Esophagus squamous epithelium (tissue), 5 donors: Measurements from ENCODE around the gene ALDH3B1. TPM values are rescaled to one million over a fixed set of nuclear protein-coding genes. Genes with fewer than 3 reads are reported as not detected.

Source experiments
- DNase-seq: peaks from one replicate; lab custom pipeline; 2025; lab: John Stamatoyannopoulos, UW
- H3K27ac ChIP-seq, 4 donors: fragments of 200-600 bp; sonication (generic); one replicate each; pipeline ENCODE4 v1.5.1; 2016 to 2019; ENCODE audit warnings: mild to moderate bottlenecking in 1 of 4
- H3K27me3 ChIP-seq, 4 donors: fragments of 200-600 bp; sonication (generic); 1 replicate in 3 of 4; 2 replicates in 1 of 4; pipeline versions ENCODE4 v1.5.1 to v1.6.0; 2017 to 2021; ENCODE audit warnings: antibody characterized with exemption in 1 of 4
- H3K36me3 ChIP-seq, 3 donors: fragments of 200-600 bp; sonication (generic); one replicate each; pipeline ENCODE4 v1.5.1; 2016 to 2019
- H3K4me1 ChIP-seq, 3 donors: fragments of 200-600 bp; sonication (generic); one replicate each; pipeline ENCODE4 v1.5.1; 2017 to 2019
- H3K4me3 ChIP-seq, 4 donors: fragments of 200-600 bp; sonication (generic); 1 replicate in 3 of 4; 2 replicates in 1 of 4; pipeline ENCODE4 v1.5.1; 2016 to 2019; ENCODE audit warnings: mild to moderate bottlenecking in 2 of 4, moderate library complexity in 1 of 4
- H3K9me3 ChIP-seq, 3 donors: fragments of 200-600 bp; sonication (generic); one replicate each; pipeline ENCODE4 v1.5.1; 2016 to 2019
- POLR2A ChIP-seq, 4 donors: fragments of 450-650 bp; IDR thresholded peaks; one replicate each; pipeline ENCODE4 v1.6.1; 2017; ENCODE audit warnings: antibody characterized with exemption in 4 of 4, mild to moderate bottlenecking in 4 of 4, moderate library complexity in 3 of 4
- WGBS, 2 donors: methylation state at CpG; one replicate each; pipeline ENCODE4 v1.1.5; 2018; 5-methylcytosine and 5-hydroxymethylcytosine counted together
- intact Hi-C: fragments of 100-400 bp; cut with DNase I; formaldehyde crosslinking; loops from one replicate; pipeline ENCODE4 v1.15.0; 2022
- total RNA-seq, 4 donors: library from RNA; depleted of rRNA; stranded (reverse); fragments of >200 nt; gene quantifications; one replicate each; pipeline ENCODE4 v1.1.0, GENCODE V29; 2016
- TF ChIP-seq, protein P1 (sequence below), 6 experiments: fragments of 450-650 bp in 4 of 6; fragments of 200-600 bp in 2 of 6; sonication (generic) in 2 of 6; IDR thresholded peaks; one replicate each; pipeline ENCODE4 v1.5.1; 2016 to 2019; ENCODE audit warnings: antibody characterized with exemption in 6 of 6, mild to moderate bottlenecking in 4 of 6, moderate library complexity in 4 of 6
- donor health status: DM: yes; HTN: yes; CAD: no.

Gene ALDH3B1
- total RNA-seq, 4 donors from 2014 or later = 1.6 to 15.7 (median 8.0) TPM

DNA sequence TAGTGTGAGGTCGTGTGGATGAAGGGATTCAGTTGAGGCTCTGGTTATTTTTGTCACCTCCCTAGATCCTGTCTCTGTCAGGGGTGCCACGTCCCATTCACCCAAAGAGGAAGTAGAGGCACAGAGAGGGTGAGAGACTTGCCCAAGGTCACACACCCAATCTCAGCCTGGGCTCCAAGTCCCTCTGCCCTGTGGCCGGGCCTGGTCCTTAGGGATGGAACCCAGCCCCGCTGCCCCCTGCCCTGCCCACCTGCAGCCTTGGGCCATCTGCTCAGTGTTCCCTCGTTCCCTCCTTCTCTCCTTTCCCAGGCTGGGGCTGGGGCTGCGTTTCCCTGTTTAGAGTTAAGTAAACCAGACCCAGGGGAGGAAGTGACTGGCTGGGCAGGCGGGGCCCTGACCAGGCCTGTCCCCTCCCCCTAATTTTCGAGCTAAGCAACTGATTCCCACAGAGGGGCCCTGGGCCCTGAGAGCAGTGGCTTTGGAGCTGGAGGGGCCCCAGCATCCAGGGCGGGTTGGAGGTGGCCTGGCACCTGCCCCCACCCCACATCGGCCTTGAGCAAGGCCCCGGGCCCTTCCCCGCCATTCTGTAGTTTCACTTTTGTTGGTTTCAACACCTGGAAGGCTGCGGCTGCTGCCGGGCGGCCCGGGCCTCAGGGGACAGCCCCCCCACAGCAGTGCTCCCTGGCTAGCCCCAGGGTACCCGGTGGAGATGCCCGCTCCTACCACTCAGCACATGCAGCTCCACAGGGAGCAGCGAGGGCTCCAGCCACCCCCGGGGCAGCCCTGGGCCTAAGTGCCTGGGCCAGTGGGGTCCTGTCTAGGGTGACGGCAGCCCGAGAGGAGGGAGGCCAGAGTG, 30.2 kb downstream of the ALDH3B1 start:
- Histone ChIP-seq H3K9me3 (no peaks in the 10 kb centered on the region), H3K36me3 (peaks cover 12 to 53% (median 15%) of the 10 kb centered on the region in 3 donors), H3K4me3 (peak overlapping the region; percentile 68 to 96 (median 74)), H3K4me1 (peaks cover 47 to 85% (median 66%) of the 10 kb centered on the region in 3 donors), H3K27me3 (no peaks in the 10 kb centered on the region), H3K27ac (peak overlapping the region; percentile 89 to 90 (median 90))
- DNase-seq = no peak
- intact Hi-C loops = no loop called here
- 0 to 8% methylated on average over 7 to 10 of the region's 22 CpGs for WGBS, 2 donors
- TF ChIP-seq, protein P1, sequence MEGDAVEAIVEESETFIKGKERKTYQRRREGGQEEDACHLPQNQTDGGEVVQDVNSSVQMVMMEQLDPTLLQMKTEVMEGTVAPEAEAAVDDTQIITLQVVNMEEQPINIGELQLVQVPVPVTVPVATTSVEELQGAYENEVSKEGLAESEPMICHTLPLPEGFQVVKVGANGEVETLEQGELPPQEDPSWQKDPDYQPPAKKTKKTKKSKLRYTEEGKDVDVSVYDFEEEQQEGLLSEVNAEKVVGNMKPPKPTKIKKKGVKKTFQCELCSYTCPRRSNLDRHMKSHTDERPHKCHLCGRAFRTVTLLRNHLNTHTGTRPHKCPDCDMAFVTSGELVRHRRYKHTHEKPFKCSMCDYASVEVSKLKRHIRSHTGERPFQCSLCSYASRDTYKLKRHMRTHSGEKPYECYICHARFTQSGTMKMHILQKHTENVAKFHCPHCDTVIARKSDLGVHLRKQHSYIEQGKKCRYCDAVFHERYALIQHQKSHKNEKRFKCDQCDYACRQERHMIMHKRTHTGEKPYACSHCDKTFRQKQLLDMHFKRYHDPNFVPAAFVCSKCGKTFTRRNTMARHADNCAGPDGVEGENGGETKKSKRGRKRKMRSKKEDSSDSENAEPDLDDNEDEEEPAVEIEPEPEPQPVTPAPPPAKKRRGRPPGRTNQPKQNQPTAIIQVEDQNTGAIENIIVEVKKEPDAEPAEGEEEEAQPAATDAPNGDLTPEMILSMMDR (IDR thresholded peaks at IDR 0.05) = no peak
- peak in 1 of 4 donors; percentile 26 for TF ChIP-seq POLR2A (IDR thresholded peaks at IDR 0.05)

DNA sequence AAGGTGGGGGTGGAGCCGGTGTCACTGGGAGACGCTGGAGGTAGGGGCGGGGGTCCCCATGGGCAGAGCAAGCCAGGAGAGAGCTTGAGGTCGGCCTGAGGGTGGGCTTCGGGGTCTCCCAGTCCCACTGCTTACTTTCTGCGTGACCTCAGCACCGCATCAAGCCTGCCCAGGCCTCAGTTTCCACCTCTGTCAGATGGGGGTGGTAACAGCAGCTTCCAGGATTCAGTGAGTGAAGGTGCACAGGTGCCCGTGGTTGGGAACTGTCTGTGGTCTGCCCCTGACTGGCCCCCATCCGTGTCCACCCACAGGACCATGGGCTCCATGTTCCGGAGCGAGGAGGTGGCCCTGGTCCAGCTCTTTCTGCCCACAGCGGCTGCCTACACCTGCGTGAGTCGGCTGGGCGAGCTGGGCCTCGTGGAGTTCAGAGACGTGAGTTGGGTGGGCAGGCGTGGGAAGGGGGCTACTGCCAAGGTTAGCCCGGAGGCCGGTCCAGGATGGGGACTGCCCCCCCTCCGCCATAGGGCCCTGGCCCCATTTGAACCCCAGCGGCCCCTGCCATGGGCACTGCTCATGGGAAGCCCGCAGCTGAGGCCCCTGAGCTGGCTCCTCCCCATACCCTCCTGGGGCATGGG, 30.9 kb downstream of the ALDH3B1 start:
- DNase-seq = no peak
- peaks cover 12 to 53% (median 22%) of the 10 kb centered on the region in 3 donors for H3K36me3 ChIP-seq
- H3K27ac ChIP-seq = peak overlapping the region; percentile 89 to 90 (median 90)
- intact Hi-C loops = no loop called here
- WGBS, 2 donors = 72 to 100% methylated on average over 1 to 7 of the region's 23 CpGs
- no peaks in the 10 kb centered on the region for H3K27me3 ChIP-seq
- no peaks in the 10 kb centered on the region for H3K9me3 ChIP-seq
- TF ChIP-seq, protein P1 (IDR thresholded peaks at IDR 0.05) = no peak
- TF ChIP-seq POLR2A (IDR thresholded peaks at IDR 0.05) = no peak
- peaks cover 47 to 81% (median 63%) of the 10 kb centered on the region in 3 donors for H3K4me1 ChIP-seq
- H3K4me3 ChIP-seq = peak overlapping the region; percentile 68 to 96 (median 74)

DNA sequence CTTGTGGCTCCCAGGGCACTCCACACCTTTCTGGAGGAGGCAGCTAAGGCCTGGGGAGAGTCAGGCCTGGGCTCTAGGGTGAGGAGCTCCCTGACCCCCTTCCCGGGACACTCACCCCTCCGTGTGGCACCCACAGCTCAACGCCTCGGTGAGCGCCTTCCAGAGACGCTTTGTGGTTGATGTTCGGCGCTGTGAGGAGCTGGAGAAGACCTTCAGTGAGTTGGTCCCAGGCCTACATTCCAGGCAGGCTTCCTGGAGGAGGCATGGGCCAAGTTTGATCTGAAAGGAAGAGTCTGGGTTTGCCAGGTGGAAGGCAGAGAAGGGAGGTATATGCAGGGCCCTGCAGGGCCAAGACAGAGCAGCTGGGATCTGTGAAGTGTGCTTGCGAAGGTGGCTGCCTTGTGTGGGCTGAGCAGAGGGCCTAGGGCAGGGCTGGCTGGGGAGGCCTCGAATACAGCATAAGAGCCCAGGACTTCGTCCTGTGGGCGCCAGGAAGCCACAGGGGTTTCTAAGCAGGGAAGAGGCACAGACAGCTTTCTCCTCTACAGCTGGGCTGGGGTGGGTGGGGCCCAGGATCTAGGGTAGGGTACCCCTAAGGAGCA, 31.6 kb downstream of the ALDH3B1 start:
- Histone ChIP-seq H3K27me3 (no peaks in the 10 kb centered on the region), H3K36me3 (peaks cover 12 to 53% (median 28%) of the 10 kb centered on the region in 3 donors), H3K4me3 (peak overlapping the region in 1 of 4 donors; percentile 96), H3K27ac (peak overlapping the region; percentile 89 to 90 (median 90)), H3K9me3 (no peaks in the 10 kb centered on the region), H3K4me1 (peaks cover 43 to 75% (median 57%) of the 10 kb centered on the region in 3 donors)
- no peak for DNase-seq
- no peak for TF ChIP-seq POLR2A (IDR thresholded peaks at IDR 0.05)
- TF ChIP-seq, protein P1 (IDR thresholded peaks at IDR 0.05) = no peak
- intact Hi-C loops = no loop called here
- whole genome bisulfite sequencing, 2 donors = no CpG with 5 or more reads among the region's 12 CpGs

DNA sequence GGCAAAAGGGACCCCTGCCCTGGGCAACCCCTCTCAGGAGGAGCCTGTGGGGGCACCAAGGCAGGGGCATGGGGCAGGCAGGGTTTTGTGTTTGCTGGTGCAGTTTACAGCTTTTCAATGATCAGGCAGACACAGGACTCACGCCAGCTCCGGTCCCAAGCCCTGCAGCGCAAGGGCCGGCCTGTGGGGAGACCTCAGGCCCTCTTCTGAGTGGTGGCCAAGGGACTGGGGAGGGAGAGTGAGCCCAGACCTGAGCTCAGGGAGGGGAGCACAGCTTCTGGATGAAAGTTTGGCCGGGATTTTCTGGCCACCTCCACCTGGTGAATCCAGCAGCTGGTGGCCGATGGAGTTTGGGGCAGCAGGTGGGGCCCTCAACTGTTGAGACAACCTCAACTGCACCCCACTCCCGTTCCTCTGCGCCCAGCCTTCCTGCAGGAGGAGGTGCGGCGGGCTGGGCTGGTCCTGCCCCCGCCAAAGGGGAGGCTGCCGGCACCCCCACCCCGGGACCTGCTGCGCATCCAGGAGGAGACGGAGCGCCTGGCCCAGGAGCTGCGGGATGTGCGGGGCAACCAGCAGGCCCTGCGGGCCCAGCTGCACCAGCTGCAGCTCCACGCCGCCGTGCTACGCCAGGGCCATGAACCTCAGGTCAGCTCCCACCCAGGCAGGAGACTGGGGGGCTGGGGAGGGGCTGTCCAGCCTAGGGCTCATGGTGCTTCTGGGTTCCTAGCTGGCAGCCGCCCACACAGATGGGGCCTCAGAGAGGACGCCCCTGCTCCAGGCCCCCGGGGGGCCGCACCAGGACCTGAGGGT, 32.3 kb downstream of the ALDH3B1 start:
- peak overlapping the region in 3 of 4 donors; percentile 45 to 52 (median 47) for H3K27ac ChIP-seq
- no peak for DNase-seq
- no CpG with 5 or more reads among the region's 27 CpGs for WGBS, 2 donors
- TF ChIP-seq, protein P1 (IDR thresholded peaks at IDR 0.05) = no peak
- no peak for TF ChIP-seq POLR2A (IDR thresholded peaks at IDR 0.05)
- intact Hi-C loops = no loop called here
- no peaks in the 10 kb centered on the region for H3K9me3 ChIP-seq
- no peak overlapping the region for H3K4me3 ChIP-seq
- H3K27me3 ChIP-seq = no peaks in the 10 kb centered on the region
- peaks cover 36 to 70% (median 51%) of the 10 kb centered on the region in 3 donors for H3K4me1 ChIP-seq
- peaks cover 12 to 57% (median 28%) of the 10 kb centered on the region in 3 donors for H3K36me3 ChIP-seq
